Fibroblast of mammary gland (primary cell): ENCODE results near the gene DISP3.

ENCODE experiments used
- DNase-seq: peaks from one replicate; pipeline ENCODE4 v3.0.0-alpha.2; 2010; ENCODE audit warnings: low read depth
- H3K4me3 ChIP-seq: 2 replicates; pipeline ENCODE4 v1.5.1; 2011; ENCODE audit warnings: low read depth, mild to moderate bottlenecking, low read length, moderate library complexity; ENCODE audit not compliant: control insufficient read depth
- TF ChIP-seq, protein P1 (sequence below): conservative IDR thresholded peaks from 2 replicates; pipeline ENCODE4 v1.5.1; 2011; ENCODE audit warnings: low read depth, low read length, inconsistent platforms; ENCODE audit not compliant: control insufficient read depth, insufficient read depth

The DISP3 gene

DNA sequence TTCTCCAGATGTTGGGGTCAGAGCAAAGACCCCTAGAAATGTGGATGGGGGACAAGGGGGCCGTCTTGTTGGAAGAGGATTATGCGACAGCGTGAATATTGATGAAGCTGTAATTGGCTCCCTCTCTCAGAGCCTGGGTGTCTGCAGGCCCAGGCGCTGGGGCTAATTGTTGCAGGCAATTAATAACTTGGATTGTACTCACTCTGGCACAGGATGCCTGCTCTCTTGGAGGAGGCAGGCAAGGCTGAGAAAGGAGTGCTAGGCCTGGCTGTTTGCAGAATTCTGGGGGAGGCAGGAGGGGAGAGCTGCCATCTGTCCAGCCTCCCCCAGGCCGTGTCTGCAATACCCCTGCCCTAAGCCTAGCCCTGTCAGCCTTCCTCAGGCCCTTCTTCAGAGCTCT lies 4.1 kb upstream of the DISP3 start:
- DNase-seq, result no peak
- TF ChIP-seq, protein P1, sequence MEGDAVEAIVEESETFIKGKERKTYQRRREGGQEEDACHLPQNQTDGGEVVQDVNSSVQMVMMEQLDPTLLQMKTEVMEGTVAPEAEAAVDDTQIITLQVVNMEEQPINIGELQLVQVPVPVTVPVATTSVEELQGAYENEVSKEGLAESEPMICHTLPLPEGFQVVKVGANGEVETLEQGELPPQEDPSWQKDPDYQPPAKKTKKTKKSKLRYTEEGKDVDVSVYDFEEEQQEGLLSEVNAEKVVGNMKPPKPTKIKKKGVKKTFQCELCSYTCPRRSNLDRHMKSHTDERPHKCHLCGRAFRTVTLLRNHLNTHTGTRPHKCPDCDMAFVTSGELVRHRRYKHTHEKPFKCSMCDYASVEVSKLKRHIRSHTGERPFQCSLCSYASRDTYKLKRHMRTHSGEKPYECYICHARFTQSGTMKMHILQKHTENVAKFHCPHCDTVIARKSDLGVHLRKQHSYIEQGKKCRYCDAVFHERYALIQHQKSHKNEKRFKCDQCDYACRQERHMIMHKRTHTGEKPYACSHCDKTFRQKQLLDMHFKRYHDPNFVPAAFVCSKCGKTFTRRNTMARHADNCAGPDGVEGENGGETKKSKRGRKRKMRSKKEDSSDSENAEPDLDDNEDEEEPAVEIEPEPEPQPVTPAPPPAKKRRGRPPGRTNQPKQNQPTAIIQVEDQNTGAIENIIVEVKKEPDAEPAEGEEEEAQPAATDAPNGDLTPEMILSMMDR, result no peak
- H3K4me3 ChIP-seq, result no peak overlapping the region

DNA sequence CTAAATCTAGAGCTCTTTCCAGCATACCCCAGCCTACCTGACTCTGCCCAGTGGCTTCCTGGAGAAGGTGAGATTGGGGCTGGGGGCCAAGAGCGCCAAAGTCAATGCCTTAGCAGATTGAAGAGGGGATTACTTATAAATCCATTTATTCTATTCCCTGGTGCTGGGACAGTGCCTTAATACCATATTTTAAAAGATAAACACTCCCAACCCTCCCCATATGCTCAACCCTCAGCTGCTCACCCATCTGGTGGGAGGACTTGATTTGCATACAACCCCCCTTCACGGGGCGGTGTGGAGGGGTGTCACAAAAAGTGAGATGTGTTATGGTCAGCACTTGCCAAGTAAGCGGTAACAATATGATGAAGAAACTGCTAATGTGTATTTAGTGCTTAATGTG lies 3.2 kb upstream of the DISP3 start:
- TF ChIP-seq, protein P1, result no peak

GRCh38 chr1:11479375-11479979 lies 522 bp downstream of the DISP3 start:
- no peak for DNase-seq
- H3K4me3 ChIP-seq, result peak overlapping the region; percentile 29
- TF ChIP-seq, protein P1, result no peak

More for the DNA sequence above, 3.2 kb upstream of the DISP3 start:
- H3K4me3 ChIP-seq, result no peak overlapping the region
- DNase-seq, result no peak

DNA sequence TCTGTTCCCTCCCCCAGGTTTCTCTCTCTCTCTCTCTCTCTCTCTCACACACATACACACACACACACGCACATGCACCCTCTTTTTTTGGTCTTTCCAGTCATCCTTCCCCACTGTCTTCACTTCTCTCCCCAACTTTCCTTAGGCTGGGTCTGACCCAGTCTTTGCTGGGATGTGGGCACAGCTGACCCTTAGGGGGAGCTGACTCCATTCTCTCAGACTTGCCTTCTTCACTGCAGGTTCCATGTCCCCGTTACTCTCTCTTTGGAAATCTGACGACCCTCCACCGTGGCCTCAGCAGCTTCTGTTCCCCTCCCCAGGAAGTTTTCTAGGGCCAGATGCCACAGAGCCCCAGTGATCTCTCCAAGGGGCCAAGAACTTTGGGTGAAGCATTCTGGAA lies 2.1 kb downstream of the DISP3 start:
- no peak overlapping the region for H3K4me3 ChIP-seq
- DNase-seq, result no peak
- TF ChIP-seq, protein P1, result no peak

DNA sequence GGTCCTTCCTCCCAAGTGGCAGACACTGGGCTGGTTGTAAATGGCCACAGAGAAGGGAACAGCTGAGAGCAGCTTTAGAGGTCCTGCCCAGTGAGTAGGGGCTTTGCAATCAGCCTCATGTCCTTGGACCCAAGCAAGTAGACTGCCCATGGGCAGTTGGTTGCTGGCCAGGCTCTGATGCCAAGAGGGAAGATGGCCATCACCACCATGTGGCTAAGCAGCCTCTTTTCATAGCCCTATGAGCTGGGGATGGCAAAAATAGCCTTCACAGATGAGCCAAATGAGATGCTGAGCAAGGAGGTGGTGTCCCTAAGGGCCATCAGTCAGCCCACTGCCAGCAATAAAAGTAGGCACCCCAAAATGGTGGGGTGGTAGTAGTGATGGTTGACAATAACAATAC lies 3.2 kb downstream of the DISP3 start:
- TF ChIP-seq, protein P1, result no peak
- H3K4me3 ChIP-seq, result no peak overlapping the region
- no peak for DNase-seq

- no peak overlapping the region for H3K4me3 ChIP-seq
- TF ChIP-seq, protein P1, result no peak
- no peak for DNase-seq
Measured at GRCh38 chr1:11482701-11483479, 3.9 kb downstream of the DISP3 start.
